ENCODE measurements around the gene ZDHHC11.
A peak's percentile ranks its signal among the peaks of the same experiment; 100 is the strongest.
"Not testable (repeated sequence)": the region's sequence is repeated elsewhere in the genome, so short reads cannot be mapped to it uniquely, and the experiment has no call there.

The ZDHHC11 gene

DNA sequence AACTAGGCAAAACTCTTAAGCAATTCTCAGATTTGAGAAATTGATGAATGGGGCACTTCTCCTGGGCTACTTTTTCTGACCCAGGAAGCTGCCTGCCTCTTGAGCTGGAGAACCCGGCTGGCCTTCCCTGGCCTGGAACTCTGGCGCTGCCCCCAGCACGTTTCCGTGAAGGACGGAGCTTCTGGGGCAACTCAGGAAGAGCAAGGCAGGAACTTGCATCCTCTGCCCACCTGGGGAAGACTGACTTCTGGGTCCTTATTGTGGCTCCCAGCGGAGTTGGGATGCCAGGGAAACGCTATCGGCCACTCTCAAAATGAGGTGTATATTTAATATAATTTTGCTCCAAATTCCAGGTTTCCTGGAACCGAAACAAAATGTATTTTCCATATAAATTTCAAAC lies 39.4 kb downstream of the ZDHHC11 start:
- H3K36me3 ChIP-seq (ENCODE audit: insufficient read depth, low read length); H3K27ac ChIP-seq (ENCODE audit: low read depth, low read length); H3K4me3 ChIP-seq (ENCODE audit: low read depth in 1 of 2, low read length in 2 of 2); H3K27me3 ChIP-seq (ENCODE audit: control insufficient read depth in 1 of 2, insufficient read depth in 2 of 2, low read length in 2 of 2); H3K9me3 ChIP-seq (ENCODE audit: low read length); H3K9ac ChIP-seq (ENCODE audit: low read length); H3K4me1 ChIP-seq (ENCODE audit: insufficient read depth, low read length): not testable (repeated sequence)

DNA sequence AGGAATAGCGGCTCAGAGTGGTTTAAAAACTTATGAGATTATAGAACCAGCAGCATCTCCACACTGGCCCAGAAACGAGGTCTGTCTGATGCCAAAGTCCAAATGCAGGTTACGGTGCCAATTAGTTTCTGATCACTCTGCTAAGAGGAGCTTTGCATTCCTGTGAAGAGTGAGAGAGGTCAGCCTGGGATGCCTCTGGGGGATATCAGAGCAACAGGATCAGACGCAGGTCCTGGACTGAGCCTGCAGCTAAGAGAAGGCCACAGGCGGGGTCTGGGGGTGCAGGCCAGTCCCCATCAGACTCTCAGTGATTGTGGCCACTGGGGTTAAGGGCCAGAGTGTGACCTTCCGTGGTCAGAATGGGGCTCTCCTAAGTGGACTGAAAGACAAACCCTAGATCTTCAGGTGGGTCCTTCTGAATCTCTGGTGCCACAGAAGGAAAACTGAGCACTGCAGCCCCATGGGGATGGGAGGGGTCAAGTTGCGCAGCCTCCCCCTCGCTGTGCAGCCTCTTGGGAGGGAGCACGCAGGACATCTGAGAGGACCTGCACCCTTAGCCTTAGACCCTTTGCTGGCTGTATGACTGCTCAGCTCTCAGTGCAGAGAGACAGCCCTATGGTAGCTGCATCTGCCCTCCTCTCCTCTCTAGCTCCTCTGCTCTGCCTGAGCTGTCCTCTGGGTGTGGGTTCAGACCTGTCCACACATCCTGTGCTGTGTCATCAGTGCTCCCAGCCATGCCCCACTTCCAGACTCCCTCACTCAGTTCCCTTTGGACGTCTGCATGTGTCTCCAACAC lies 42.9 kb downstream of the ZDHHC11 start:
- H3K27ac ChIP-seq (ENCODE audit: low read depth, low read length); H3K36me3 ChIP-seq (ENCODE audit: insufficient read depth, low read length); H3K4me1 ChIP-seq (ENCODE audit: insufficient read depth, low read length); H3K9me3 ChIP-seq (ENCODE audit: low read length); H3K27me3 ChIP-seq (ENCODE audit: control insufficient read depth in 1 of 2, insufficient read depth in 2 of 2, low read length in 2 of 2); H3K9ac ChIP-seq (ENCODE audit: low read length); H3K4me3 ChIP-seq (ENCODE audit: low read depth in 1 of 2, low read length in 2 of 2): not testable (repeated sequence)

DNA sequence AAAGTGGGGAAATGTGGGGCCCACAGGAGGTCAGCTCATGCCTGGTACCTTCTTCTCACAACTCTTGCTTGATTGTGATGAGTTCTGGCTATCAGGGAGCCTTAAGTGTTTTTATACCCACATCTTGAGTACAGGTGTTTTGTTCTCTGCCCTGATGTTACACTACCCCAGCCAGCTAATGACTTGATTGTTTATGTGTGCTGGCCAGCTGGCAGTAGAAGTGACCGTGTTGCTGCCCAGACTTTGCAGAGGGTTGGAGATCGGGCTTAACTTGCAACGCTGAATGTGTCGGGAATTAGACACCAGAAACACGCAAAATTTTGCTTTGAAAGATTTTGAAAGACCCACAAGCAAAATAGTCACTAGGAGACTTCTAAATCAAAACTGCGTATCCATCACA lies 49.3 kb downstream of the ZDHHC11 start:
- Histone ChIP-seq H3K9ac (ENCODE audit: low read length) (no peak overlapping the region), H3K4me1 (ENCODE audit: insufficient read depth, low read length) (no peaks in the 10 kb centered on the region), H3K27ac (ENCODE audit: low read depth, low read length) (no peak overlapping the region), H3K9me3 (ENCODE audit: low read length) (no peaks in the 10 kb centered on the region), H3K4me3 (ENCODE audit: low read depth in 1 of 2, low read length in 2 of 2) (no peak overlapping the region), H3K27me3 (ENCODE audit: control insufficient read depth in 1 of 2, insufficient read depth in 2 of 2, low read length in 2 of 2) (no peaks in the 10 kb centered on the region), H3K36me3 (ENCODE audit: insufficient read depth, low read length) (no peaks in the 10 kb centered on the region)

DNA sequence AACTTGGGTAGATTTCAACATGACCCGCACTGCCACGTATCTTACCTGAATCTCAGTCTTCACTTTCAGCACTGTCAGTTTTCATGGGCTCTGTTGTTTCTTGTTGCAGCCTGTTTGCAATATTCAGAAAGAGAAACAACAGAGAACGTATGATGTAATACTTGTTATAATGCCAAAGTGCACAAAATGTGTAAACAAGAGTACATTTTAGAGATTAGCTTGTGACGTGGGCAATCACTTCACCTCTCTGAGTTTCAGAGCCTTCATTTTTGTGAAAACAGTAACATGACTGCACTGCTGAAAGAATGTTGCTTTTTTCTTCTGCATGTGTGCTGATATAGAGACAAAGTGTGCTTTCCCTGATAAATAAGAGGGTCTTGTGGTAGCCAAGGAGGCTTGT lies 49.7 kb downstream of the ZDHHC11 start:
- not testable (repeated sequence) for H3K9ac ChIP-seq (ENCODE audit: low read length); H3K4me3 ChIP-seq (ENCODE audit: low read depth in 1 of 2, low read length in 2 of 2); H3K9me3 ChIP-seq (ENCODE audit: low read length); H3K4me1 ChIP-seq (ENCODE audit: insufficient read depth, low read length); H3K27ac ChIP-seq (ENCODE audit: low read depth, low read length); H3K36me3 ChIP-seq (ENCODE audit: insufficient read depth, low read length); H3K27me3 ChIP-seq (ENCODE audit: control insufficient read depth in 1 of 2, insufficient read depth in 2 of 2, low read length in 2 of 2)

DNA sequence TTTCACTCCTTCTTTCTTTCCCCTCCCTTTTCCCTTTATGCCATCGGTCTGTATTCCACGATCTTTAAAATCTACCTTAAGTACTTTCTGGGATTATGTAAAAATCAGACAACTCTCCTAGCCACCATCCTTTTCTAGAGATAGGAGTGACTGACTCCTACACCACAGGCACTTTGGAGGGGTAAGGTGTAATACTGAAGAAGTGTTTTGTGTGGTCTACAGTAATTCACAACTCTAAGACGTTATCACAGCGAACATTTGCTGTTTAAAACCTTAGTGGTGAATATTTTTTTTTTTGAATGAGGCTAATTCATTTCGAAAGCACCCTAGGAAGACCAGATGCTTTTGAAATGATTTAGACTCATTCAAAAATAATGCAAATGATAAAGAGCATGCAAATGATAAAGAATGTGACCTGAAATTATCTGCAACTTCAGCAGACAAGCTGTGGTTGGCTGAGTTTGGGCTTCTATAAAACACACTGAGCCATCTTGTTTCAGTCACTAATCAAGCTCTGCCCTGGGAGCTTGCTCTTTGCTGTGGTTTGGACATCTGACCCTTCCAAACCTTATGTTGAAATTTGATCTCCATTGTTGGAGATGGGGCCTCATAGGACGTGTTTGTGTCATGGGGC lies 52.2 kb downstream of the ZDHHC11 start:
- not testable (repeated sequence) for H3K27me3 ChIP-seq (ENCODE audit: control insufficient read depth in 1 of 2, insufficient read depth in 2 of 2, low read length in 2 of 2); H3K9me3 ChIP-seq (ENCODE audit: low read length); H3K4me3 ChIP-seq (ENCODE audit: low read depth in 1 of 2, low read length in 2 of 2); H3K27ac ChIP-seq (ENCODE audit: low read depth, low read length); H3K4me1 ChIP-seq (ENCODE audit: insufficient read depth, low read length); H3K36me3 ChIP-seq (ENCODE audit: insufficient read depth, low read length); H3K9ac ChIP-seq (ENCODE audit: low read length)

DNA sequence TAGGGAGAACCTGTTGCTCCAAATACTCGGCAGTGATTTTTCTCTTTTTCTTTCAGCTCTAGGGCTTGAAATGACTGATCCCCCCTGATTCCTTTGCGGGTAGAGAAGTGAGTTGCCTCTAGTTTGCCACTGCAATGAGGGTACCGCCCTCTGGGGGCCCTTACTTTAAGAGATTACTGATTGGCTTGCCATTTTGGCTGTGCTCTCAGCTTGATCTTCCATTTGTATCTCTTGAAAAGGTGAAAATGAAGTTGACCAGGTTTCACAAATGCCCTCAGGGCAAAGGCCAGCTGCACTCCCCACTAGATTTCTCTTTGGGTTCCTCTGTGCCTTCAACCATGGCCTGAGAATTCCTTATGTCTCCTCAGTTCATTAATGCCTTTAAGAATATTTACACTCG lies 52.8 kb downstream of the ZDHHC11 start:
- not testable (repeated sequence) for H3K36me3 ChIP-seq (ENCODE audit: insufficient read depth, low read length); H3K9ac ChIP-seq (ENCODE audit: low read length); H3K4me1 ChIP-seq (ENCODE audit: insufficient read depth, low read length); H3K27ac ChIP-seq (ENCODE audit: low read depth, low read length); H3K27me3 ChIP-seq (ENCODE audit: control insufficient read depth in 1 of 2, insufficient read depth in 2 of 2, low read length in 2 of 2); H3K9me3 ChIP-seq (ENCODE audit: low read length); H3K4me3 ChIP-seq (ENCODE audit: low read depth in 1 of 2, low read length in 2 of 2)

DNA sequence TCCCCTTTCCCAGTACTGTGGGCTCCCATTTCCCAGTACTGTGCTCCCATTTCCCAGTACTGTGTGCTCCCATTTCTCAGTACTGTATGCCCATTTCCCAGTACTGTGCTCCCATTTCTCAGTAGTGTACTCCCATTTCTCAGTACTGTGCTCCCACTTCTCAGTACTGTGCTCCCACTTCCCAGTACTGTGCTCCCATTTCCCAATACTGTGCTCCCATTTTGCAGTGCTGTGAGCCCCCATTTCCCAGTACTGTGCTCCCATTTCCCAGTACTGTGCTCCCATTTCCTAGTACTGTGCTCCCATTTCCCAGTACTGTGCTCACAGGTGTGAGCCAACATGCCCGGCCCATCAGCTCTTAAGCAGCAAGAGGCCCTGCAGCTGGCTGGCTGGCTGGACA lies 54.9 kb downstream of the ZDHHC11 start:
- not testable (repeated sequence) for H3K27me3 ChIP-seq (ENCODE audit: control insufficient read depth in 1 of 2, insufficient read depth in 2 of 2, low read length in 2 of 2); H3K9me3 ChIP-seq (ENCODE audit: low read length); H3K4me3 ChIP-seq (ENCODE audit: low read depth in 1 of 2, low read length in 2 of 2); H3K36me3 ChIP-seq (ENCODE audit: insufficient read depth, low read length); H3K9ac ChIP-seq (ENCODE audit: low read length); H3K4me1 ChIP-seq (ENCODE audit: insufficient read depth, low read length); H3K27ac ChIP-seq (ENCODE audit: low read depth, low read length)

DNA sequence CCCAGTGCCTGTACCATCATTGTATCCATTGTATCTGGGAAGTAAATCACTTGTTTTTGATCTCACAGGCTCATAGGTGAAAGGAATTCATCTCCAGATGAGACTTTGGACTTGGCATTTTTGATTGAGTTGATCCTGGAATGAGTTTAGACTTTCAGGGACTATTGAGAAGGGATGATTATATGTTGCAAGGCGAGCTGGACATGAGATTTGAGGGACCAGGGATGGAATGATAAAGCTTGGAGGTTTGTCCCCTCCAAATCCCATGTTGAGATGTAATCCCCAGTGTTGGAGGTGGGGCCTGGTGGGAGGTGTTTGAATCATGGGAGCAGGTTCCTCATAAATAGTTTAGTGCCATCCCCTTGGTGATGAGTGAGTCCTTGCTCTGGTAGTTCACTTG lies 55.8 kb downstream of the ZDHHC11 start:
- not testable (repeated sequence) for H3K27me3 ChIP-seq (ENCODE audit: control insufficient read depth in 1 of 2, insufficient read depth in 2 of 2, low read length in 2 of 2); H3K4me1 ChIP-seq (ENCODE audit: insufficient read depth, low read length); H3K9ac ChIP-seq (ENCODE audit: low read length); H3K9me3 ChIP-seq (ENCODE audit: low read length); H3K27ac ChIP-seq (ENCODE audit: low read depth, low read length); H3K36me3 ChIP-seq (ENCODE audit: insufficient read depth, low read length); H3K4me3 ChIP-seq (ENCODE audit: low read depth in 1 of 2, low read length in 2 of 2)

DNA sequence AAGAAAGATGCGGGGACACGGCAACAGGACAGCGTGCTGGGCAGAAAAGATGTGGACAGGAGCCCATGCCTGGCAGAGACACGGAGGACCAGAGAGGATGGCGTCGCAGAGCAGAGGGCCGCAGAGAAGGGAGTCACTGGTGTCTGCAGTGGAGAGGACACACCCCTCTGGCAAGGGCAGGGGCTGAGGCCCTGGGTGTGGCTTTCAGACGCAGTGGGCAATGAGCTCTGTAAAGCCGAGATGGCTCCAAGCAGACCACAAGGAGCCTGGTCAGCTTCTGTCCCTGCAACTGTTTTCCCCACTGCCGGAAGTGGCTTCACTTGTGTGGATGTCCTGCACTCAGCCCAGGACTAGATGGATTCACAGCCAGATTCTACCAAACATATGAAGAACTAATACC lies 62.1 kb downstream of the ZDHHC11 start:
- not testable (repeated sequence) for H3K4me3 ChIP-seq (ENCODE audit: low read depth in 1 of 2, low read length in 2 of 2); H3K9ac ChIP-seq (ENCODE audit: low read length); H3K4me1 ChIP-seq (ENCODE audit: insufficient read depth, low read length); H3K27ac ChIP-seq (ENCODE audit: low read depth, low read length); H3K36me3 ChIP-seq (ENCODE audit: insufficient read depth, low read length); H3K9me3 ChIP-seq (ENCODE audit: low read length); H3K27me3 ChIP-seq (ENCODE audit: control insufficient read depth in 1 of 2, insufficient read depth in 2 of 2, low read length in 2 of 2)

DNA sequence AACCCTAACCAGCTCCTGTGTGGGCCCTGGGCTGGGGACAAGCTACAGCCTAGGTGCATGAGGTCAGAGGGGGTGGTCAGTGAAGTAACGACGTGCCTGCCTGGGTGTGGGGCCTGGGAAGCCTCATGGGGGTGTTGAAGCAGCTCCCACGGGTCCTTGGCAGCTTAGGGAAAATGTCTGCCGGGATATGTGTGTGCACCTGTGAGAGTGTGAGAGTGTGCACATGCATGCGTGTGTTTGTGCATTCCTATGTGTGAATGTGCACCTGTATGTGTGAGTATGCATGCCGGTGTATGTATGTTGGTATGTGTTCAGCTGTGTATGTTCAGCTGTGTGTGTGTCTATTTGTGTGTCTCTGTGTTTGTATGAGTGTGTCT lies 62.9 kb downstream of the ZDHHC11 start:
- H3K9me3 ChIP-seq (ENCODE audit: low read length); H3K36me3 ChIP-seq (ENCODE audit: insufficient read depth, low read length); H3K27me3 ChIP-seq (ENCODE audit: control insufficient read depth in 1 of 2, insufficient read depth in 2 of 2, low read length in 2 of 2); H3K4me3 ChIP-seq (ENCODE audit: low read depth in 1 of 2, low read length in 2 of 2); H3K9ac ChIP-seq (ENCODE audit: low read length); H3K27ac ChIP-seq (ENCODE audit: low read depth, low read length); H3K4me1 ChIP-seq (ENCODE audit: insufficient read depth, low read length): not testable (repeated sequence)

DNA sequence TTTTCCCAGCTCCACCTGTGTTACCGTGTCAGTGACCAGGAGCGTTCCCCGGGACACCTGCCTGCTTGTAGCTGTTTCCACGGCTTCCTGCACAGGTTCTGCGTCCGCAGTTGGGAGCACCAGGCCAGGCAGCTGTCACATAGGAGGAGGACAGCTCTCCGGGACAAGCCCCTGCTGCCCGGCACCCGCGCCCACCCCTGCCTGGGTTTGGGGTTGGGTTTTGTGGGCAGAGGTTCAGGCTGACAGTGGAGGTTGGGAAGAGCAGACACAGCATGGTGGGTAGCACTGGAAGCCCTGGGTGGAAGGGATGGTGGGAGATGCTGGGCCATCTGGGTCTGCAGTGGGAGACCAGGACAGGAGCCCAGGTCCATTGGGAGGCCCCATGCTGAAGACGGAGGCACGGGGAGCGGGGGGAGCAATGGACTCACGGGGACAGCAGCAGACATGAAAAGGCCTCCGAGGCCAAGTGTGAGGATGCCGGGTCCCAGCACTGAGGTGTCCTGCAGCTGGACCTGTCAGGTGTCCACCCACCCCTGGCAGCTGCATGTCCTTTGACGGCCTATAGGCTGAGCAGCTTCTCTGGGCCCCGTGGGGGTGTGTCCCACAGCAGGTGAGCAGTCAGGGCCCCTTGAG lies 63.4 kb downstream of the ZDHHC11 start:
- not testable (repeated sequence) for H3K9me3 ChIP-seq (ENCODE audit: low read length); H3K9ac ChIP-seq (ENCODE audit: low read length); H3K4me1 ChIP-seq (ENCODE audit: insufficient read depth, low read length); H3K27ac ChIP-seq (ENCODE audit: low read depth, low read length); H3K27me3 ChIP-seq (ENCODE audit: control insufficient read depth in 1 of 2, insufficient read depth in 2 of 2, low read length in 2 of 2); H3K4me3 ChIP-seq (ENCODE audit: low read depth in 1 of 2, low read length in 2 of 2); H3K36me3 ChIP-seq (ENCODE audit: insufficient read depth, low read length)

DNA sequence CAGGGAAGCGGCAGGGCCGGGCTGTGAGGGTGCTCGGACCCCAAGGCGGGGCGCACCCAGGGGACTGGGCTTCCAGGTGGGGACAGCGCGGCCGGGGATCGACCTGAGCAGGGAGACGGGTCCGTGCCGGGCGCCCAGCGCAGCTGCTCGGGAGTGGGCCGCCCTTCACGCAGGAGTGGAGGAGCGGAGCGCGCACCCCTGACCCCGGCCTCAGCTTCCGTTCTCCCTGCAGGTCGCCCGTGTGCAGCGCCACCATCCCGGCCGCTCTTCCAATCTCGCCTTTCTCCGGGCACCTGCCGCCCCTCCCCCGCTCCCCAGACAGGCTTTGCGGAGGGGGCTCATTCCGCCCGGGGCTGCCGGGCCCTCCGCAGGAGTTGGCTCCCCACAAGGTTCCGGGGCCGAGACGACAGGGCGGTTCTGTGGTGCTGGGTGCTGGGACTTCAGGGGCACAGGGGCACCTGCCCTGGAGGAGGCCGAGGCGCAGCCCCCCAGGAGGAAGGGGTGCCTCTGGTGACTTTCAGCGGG lies 65.5 kb downstream of the ZDHHC11 start:
- H3K9me3 ChIP-seq (ENCODE audit: low read length); H3K9ac ChIP-seq (ENCODE audit: low read length); H3K4me1 ChIP-seq (ENCODE audit: insufficient read depth, low read length); H3K36me3 ChIP-seq (ENCODE audit: insufficient read depth, low read length); H3K27ac ChIP-seq (ENCODE audit: low read depth, low read length); H3K27me3 ChIP-seq (ENCODE audit: control insufficient read depth in 1 of 2, insufficient read depth in 2 of 2, low read length in 2 of 2): not testable (repeated sequence)
- peak overlapping the region in 1 of 2 donors; percentile 54 for H3K4me3 ChIP-seq (ENCODE audit: low read depth in 1 of 2, low read length in 2 of 2)
